GDM1 (cell line): ENCODE measurements around the gene B3GALT6.
"Not testable (repeated sequence)": the region's sequence is repeated elsewhere in the genome, so short reads cannot be mapped to it uniquely, and the experiment has no call there.

Experiments
- DNase-seq: peaks from one replicate; lab custom pipeline; 2025; lab: John Stamatoyannopoulos, UW

The B3GALT6 gene

DNA sequence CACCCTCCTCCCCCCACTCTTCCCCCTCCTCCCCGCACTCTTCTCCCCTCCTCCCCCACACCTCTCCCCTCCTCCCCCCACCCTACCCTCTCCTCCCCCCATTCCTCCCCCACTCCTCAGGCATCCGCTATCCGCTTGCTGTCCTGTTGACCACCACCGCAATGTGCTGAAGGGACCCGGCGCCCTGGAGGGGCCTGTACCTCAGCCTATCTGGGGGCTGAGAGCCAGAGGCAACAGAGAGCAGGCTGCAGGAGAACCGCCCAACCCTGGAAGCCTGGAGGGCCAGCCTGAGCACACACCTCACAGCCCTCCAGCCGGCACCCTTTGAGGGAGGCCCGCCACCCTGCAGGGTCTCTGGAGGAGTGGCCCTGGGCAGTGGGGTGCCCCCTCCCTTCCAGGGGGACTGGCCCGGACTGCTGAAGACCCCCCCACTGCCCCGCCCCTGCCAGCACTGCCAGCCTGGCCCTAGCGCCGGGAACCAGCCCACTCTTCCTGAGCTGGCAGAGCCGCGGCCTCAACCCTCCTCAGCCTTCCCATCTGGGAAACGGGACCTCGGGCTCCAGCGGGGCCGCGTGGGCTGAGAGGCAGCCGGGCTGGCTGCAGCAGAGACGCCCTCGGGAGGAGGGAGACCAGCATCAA lies 13.3 kb downstream of the B3GALT6 start:
- no peak for DNase-seq

DNA sequence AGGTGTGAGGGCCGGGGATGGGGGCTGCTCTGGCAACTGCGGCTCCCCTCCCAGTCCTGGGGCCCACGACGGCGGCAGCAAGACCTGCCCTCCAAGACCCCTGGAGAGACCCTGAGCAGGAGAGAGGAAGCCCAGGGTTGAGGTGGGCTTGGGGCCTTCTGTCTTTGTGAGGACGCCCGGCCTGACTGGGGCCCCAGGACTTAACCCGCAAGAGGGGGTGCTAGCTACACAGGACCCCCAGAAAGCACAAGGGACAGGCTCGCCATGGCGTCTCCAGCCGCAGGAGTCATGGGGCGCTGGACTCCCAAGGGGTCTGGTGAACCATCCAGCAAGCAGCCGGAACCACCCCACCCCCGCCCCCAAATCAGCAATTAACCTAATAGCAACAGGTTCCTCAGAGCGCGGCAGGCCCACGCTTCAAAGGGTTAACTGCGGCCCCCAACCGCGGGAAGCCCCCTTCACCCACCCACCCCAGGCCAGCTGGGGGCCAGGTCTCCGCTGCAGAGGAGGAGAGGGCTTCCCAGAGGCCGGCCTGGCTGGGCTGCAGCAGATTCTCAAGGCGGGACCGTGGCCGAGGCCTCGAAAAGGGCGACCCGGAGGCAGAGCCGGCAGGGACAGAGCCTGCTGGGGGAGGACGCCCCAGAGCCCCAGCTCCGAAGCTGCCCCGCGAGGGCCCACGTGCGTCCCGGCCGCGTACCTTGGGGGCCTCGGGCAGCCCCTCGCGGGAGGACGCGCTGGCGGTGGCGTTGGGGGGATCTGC lies 14.0 kb downstream of the B3GALT6 start:
- no peak for DNase-seq

DNA sequence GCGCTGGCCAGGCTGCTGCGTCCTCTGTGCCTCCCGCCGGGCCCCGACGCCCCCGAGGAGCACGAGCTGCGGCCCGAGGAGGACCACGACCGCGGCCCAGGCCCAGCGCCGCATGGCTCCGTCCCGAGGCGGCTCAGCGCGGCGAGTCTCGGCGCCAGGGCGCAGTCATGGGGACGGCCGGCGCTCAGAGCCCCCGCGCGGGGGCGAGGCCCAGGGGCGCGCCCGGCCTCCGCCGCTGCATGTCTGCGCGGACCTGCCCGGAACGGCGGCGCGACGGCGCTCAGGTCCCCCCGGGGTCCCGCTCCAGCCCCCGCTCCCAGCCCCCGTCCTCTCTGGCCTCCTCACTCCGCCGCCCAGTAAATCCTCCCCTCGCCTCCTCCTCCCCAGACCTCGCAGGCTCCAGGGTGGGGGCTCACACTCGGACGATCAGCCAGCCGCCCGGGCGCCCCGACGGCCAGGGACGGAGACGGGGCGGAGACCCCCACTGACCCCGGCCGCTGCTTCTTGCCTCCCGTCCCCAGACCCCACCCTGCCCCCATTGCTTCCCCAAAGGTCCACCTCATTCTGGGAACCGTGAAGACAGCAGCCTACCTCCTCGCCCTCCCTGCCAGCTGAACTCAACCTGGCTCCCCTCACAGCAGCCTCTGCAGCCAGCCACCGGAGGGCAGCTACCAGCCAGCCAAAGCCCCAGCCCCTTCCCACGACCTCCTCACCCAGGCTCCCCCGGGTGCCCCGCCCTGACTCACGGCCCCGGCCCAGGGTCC lies 14.7 kb downstream of the B3GALT6 start, which contains the start of gene C1QTNF12:
Gene C1QTNF12, minus strand, starts transcription at position 146 of the 764 bp plus-strand sequence. Its CDS starts 32 bp downstream, at position 114.
- no peak for DNase-seq

DNA sequence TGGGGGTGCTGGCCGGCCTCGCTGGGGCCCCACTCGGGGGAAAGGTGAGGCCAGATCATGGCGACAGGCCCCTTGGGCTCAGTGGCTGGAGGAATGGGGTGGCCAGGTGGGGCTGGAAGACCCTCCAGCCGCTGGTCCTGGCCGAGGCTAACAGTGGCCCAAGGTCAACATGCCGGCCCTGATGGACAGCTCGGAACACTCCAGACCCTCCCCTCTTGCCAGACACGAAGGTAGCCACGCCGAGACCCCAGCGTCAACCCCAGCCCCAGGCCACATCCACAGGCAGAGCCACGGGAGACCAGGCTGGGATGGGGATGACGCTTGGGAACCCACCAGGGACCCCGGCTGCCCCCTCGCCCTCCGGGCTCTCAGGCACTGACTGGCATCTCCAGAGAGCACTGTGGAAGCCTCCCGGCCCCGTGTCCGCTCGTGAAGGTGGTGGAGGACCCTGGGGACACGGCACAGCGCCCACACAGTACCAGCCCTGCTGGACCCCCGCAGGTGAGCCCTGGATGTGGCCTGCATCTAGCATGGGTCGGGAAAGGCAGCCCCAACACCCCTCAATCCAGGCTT lies 15.4 kb downstream of the B3GALT6 start:
- no peak for DNase-seq

DNA sequence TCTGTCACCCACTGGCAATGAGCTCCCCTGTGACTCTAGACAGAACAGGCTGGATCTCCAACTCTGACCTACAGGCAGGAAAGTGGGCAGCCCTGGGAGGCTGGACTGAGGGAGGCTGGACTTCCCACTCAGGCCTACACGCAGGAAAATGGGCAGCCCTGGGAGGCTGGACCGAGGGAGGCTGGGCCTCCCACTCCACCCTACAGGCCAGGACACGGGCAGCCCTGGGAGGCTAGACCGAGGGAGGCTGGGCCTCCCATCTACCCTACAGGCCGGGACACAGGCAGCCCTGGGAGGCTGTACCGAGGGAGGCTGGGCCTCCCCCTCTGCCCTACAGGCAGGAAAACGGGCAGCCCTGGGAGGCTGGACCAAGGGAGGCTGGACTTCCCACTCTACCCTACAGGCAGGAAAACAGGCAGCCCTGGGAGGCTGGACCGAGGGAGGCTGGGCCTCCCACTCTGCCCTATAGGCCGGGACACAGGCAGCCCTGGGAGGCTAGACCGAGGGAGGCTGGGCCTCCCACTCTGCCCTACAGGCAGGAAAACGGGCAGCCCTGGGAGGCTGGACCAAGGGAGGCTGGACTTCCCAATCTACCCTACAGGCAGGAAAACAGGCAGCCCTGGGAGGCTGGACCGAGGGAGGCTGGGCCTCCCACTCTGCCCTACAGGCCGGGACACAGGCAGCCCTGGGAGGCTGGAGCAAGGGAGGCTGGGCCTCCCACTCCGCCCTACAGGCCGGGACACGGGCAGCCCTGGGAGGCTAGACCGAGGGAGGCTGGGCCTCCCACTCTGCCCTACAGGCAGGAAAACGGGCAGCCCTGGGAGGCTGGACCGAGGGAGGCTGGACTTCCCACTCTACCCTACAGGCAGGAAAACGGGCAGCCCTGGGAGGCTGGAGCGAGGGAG lies 16.2 kb downstream of the B3GALT6 start:
- not testable (repeated sequence) for DNase-seq

DNA sequence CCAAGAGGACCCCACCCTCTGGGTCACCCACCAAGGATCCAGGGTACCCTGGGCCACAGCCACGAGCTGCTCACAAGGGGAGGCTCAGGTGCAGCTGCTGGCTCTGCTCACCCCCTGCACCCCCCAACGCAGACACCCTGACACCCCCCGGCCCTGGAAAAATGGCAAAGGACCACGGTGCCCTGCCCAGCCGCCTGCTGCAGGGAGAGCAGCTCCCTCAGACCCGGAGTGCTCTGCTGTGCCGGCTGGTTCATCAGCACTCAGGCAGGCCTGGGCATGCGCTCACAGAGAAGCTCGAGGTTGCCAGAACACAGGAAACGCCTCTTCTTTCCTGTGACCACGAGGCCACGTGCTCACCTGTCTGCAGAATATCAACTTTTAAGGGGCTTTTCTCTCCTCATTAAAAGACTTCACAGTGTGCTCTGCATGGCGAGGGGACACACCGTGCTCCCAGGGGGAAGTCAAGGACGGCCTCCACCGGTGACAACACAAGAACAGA lies 18.8 kb downstream of the B3GALT6 start:
- DNase-seq: peak; percentile 14

DNA sequence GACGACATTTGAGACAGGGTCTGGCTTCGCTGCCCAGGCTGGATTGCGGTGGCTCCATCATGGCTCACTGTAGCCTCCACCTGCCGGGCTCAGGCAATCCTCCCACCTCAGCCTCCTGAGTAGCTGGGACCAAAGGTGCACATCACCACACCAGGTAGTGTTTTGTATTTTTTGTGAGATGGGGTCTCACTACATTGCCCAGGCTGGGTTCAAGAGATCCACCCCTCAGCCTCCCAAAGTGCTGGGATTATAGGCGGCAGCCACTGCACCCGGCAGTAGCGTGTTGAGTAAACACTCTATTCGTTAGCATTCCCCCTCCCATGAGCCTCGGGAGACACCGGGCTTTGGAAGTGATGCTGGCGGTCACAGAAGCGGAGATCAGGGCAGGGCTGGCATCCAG lies 21.3 kb downstream of the B3GALT6 start:
- no peak for DNase-seq

DNA sequence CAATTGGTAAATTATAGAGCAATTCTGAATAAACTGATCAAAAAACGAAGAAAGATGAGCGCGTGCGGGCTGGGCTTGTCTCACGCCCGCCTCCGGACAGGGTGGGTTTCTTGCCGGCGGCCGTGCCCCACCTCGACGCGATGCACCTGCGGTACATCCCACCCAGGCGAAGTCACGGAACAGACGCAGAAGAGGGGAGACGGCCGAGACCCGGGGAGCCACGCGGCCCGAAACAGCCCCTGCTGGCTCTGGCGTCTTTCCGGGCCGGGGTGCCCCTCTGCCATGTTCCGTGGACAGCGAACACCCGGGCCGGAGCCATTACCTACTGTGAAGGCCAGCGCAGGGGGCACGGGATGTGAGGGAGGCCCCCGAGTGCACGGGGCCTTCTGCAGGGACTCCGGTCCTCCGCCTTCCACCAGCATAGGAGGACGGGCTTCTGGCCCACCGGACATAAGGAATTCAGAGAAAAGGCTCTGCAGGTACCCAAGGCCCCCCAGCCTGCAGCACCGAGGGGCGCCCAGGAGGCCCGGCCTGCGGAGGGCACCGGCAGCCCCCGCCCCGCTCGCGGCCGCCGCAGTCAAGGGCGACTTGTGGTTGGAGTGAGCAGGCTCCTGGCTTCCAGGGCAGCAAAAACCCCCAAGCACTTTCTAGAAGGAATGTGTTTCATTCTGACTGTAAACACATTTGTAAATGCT lies 22.1 kb downstream of the B3GALT6 start:
- no peak for DNase-seq

DNA sequence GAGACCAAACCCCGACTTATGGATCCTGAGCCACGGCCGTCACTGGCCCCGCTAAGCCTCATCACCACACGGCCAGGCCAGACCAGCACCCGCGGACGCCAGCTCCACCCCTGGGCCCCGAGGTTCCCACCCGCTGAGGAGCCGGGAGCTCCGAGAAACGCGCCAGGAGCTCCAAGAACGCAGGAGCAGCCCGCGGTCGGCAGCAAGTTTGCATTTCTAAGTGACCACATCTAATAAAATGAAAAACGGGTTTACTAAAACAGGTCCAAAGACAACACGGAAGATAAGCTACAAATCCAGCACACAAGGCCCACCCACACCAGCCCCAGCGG lies 22.6 kb downstream of the B3GALT6 start:
- no peak for DNase-seq

DNA sequence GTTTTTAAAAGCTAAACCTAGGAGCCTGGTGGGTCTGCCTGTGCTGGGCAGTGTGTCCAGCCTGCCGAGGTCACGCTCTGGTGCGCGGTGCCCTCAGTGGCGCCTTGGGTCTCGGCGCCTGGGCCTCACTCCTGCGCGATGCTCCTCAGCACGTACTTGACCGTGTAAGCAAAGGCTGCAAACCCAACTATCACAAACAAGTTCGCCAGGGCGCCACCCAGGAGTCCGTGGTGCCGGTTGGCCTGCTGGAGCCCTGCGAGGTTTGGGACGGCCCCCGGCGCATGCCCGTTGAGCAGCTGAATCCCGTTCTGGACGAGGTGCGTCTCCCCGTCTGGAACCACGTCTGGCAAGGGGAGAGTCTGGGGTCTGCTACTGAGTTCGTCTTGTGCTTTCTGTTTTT lies 23.0 kb downstream of the B3GALT6 start:
- no peak for DNase-seq

DNA sequence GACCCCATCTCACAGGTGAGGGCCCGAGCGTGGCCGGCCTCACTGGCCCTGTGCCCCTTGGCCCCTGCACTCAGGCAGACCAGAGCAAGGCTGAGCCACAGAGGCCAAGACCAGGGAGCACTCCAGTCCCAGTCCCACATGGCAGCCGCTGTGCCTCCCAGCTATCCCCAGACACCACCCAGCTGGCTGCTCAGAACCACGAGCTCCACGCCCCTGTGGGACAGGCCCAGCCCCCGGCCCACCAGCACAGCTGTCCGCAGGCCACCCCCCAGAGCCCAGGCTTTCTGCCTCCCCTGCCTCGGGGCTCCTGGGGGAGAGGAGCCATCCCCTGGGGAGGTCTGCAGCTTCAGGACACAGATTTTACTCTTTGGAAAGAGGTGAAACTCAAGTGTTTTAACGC lies 23.6 kb downstream of the B3GALT6 start:
- DNase-seq: no peak

DNA sequence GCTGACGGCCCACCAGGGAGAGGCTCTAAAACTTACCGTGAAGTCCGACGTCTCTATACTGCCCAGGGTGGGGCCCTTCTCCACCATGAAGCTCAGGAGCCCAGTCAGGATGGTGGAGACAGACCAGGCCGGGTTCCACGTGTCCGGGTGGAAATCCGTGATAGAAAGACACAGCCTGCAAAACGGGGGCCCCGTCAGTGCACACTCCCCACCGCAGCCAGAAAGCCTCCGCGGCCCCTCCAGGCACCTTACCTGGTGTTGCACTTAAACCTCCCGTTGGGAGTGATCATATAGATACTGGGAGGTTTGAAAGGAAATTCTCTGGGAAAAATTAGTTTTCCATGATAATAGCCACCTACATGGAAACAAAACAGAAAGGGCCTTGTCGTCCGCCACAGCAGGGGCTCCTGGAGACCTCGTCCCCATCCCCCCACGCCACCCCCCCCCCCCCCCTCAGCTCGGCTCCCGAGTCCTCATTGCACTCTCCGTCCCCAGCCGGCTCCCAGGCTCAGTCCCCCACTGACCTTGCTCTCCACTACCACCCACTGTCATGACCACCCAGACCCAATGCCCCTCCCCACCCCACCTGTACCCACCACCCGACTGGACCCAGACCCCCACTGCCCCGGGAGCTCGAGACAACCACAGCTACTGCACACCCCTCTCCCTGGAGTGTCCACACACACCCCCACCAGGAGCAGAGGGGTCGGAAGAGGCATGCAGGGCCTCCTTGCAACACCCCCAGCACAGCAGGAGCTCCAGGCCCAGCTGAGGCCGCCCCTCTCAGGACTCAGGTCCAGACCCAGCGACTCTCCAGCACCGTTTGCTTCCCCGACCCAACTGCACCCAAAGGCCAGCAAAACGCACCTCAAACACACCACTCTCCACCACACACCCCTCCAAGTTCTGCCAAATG lies 25.2 kb downstream of the B3GALT6 start:
- DNase-seq: no peak

DNA sequence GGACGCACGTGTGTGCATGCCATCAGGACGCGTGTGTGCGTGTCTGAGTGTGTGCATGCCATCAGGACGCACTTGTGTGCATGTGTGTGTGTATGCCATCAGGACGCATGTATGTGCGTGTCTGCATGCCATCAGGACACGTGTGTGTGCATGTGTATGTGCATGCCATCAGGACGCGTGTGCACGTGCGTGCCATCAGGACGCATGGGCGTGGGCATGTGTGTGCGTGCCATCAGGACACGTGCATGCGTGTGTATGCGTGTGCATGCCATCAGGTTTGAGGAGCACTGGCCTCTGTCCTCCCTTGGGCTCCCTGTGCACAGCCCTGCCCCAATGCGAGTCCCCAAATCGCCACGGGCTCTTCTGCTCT lies 27.1 kb downstream of the B3GALT6 start:
- DNase-seq: no peak

DNA sequence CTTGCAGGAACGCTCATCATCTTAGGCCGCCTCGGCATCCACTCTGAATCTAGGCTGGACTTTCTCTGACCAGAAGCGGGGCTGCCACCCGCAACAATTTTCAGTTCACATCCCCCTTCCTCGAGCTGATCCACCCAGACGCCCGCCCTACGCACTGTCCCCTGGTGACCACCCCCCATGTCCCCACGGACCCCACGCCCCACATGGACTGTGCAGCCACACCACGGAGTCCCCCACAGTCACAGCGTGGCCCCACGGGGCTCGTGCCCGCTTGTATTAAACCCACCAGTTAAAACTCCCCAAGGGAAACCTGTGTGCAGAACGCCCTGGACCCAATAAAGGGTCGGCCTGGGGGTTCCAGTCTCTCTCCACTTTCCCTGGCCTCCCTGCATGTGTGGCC lies 27.5 kb downstream of the B3GALT6 start:
- no peak for DNase-seq

DNA sequence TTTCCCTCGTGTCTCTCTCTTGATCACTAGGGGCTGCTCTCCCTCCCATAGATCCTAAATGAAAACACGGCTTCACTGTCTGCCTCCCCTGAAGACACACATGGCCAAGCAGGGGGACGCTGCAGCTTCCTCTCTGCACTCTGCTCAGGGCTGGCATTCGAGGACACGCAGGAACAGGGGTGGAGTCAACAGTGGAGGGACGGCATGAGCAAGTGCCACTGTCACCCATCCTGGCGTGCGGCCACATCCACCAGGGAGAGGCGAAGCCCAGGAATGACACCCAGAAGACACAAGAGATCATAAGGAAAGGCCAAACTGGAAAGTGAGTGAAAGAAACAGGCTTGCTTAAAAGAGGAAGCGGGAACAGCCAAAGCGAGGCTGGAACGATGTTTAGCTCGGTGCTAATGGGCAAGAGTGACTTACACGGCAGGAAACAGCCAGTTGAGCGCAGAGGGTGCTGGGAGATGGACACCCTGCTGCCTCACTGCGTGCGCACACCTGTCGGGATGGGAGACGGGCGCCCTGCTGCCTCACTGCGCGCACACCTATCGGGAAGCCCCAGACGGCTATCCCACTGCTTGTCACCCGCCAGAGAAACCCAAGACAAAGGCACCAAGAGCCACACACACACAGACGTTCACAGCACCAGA lies 28.0 kb downstream of the B3GALT6 start:
- no peak for DNase-seq

DNA sequence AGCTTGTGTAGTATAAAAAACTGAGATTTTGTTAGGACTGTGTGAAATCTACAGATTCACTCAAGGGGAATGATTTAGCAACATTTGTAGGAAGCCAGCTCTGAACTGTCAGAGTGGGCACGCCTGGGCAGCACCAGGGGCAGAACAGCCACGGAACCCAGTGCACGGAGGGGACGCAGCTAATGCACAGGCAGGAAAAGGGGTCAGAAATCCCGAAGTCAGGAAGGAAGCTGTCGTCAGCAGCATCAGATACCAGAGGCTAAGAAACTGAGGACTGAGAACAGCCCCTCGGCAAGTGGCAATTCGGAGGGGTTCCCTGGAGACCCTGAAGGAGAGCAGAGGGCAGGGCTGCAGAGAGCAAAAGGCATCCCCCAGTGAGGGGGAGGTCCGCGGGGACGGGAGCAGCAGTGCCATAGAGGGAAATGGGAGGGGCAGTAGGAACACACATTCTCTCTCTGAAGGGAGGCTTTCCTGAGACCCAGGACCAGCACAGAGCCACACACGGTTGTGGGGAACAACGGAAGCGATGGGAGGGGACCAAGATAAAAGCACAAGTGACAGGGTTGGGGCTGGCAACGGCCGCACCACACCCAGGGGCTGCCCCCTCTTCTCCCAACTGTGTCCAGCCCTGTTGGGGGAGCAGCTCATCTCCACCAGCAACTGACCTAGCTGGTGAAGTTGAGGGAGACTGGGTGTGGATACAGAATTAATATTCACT lies 29.0 kb downstream of the B3GALT6 start:
- DNase-seq: no peak

DNA sequence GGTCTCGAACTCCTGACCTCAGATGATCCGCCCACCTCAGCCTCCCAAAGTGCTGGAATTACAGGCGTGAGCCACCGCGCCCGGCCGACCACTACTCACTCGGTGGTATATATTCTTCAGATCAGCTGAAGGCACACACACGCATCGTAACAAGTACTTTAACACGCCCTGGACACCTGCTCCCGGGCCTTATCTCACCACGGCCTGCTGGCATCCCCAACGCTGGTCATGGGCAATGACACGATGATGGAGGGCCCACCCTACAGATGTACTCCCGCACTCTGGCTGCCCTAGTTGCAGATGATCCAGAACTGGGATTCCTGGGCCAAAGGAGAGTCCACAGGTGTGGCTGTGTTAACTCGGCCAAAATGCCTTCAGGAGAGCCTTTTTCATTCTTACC lies 30.0 kb downstream of the B3GALT6 start:
- DNase-seq: no peak

DNA sequence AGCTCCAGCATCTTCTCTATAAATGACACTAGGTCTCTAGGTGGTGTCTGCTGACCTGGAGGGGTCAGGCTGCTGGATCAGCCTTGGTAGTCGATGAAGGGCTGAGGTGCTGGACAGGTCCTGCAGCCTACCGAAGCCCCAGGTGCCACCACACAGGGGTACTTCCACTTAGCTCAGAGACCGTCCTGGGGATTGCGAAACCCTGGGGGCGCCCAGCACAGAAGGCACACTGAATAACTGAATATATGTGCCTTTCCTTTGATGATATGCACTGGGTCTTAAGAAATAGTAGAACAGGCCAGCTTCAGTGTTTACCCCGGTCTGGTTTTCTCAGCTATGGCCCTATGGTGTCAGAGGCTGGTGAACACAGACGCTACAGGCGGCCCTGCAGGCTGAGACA lies 30.7 kb downstream of the B3GALT6 start:
- DNase-seq: no peak

DNA sequence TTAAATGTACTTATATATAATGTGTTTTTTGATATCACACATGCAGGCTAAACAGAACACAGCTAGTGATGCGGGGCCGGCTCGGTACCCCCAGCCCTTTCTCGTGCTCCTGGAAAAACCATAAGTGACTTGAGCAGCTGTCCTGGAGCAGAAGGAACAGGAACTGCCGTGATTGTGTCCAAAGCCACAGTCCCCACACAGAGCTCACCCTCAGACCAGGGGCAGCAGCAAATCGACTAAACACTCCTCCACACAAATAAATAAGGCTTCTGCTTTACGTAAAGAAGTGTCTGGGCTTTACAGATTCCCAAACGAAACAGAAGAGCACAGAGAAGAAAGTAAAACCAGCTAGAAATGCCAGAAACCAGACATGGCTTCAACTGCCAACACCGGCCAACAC lies 32.0 kb downstream of the B3GALT6 start:
- no peak for DNase-seq
